Stimulated activated CD4-positive, alpha-beta T cell treated with anti-CD3 and anti-CD28 coated beads, Interleukin-1b, Interleukin-23, amount 100 ng/mL, for 24 hours (primary cell): Measurements from ENCODE around the gene SEMA4D.

Experiments used
- DNase-seq, 4 experiments: peaks; one replicate each; pipeline ENCODE4 v3.0.0-alpha.2; 2020; ENCODE audit warnings: low read depth in 4 of 4, low spot score in 1 of 4

The SEMA4D gene

DNA sequence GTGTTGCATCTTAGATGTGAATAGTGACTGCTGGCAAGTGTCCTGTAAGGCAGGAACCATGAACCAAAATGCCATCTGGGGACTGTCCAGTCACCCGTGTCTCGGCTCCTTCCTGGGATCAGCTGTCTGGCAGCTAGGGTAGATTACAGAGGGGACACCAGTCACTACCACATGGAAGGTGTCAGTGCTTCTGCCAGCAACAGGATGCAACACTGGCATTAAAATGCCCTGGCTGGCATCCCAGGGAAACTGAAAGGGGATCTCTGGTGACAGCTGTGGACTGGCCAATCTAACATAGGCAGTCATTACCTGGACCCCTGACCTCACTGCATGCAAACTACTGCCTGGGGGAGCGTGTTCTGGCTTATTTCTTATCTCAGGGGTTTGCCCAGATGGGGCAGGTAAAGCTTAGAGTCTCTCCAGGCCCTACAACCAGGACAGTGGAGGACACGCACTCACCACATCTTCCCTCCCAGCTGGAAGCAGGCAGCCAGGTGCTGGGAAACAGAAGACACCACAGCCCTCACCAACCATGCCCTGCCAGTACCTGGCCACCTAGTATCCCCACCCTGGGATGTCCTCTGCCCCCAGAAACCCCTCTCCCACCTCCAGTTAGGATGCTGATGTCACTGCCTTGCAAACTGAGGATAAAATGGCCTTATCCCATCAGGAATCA is 83.8 kb downstream of the SEMA4D start:
- DNase-seq = no peak

DNA sequence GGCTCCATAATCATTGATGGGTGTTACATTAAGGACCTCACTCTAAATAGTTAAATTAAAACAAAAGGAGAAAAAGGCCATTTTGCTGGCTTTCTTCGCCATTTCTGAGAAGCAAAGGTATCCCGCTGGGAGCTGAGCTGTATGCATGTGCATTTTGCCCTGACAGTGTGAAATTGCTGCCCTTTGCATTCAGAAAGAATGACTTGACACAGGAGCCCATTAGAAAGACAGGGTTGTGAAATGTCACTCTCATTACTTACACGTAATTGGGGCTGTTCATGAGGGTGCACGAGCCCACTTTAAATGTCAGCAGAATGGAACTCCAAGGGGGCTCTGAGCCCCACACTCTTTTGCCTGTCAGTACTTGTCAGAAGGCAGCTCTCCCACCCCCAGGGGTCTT is 85.0 kb downstream of the SEMA4D start:
- DNase-seq = no peak

DNA sequence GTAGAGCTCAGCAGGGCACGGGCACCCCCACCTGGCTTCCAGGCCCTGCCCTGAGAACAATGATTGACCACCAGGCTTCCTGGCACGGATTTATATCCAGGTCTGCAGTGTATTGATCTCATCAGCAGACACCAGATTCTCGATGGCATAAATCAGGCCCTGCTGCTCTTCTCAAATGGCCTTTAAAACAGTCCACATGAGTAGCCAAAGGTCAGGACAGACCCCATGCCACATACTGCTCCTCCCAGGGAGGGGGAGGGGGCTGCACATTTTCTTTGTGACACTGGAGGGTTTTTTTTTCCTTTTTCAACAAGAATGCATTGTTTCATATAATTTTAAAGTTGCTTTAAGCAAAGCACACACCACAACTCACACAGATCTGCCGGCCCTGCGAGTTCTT is 85.4 kb downstream of the SEMA4D start:
- DNase-seq = no peak

GRCh38 chr9:89411759-89412158 is 86.2 kb downstream of the SEMA4D start:
- no peak for DNase-seq

- DNase-seq = peak in 2 of 4 experiments; percentile 56 to 62
Observed at GRCh38 chr9:89410641-89411350, 87.1 kb downstream of the SEMA4D start.

DNA sequence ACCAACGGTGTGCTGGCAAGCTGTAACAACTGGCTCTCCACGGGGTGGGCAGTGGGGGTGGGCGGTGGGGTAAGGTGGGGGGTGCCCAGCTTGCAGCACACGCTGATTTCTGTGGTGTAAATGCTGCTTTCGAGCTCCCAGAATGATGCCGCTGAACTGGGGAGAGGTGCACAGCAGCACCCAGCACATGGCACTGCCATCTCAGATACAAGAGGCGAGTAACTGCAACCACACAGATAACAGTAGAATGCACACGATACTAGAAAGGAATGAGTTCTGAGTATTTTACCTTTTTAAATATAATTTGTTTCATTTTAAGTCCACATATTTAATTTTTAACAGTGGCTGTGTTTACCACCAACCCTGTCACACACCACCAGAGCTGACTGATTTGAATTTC is 87.9 kb downstream of the SEMA4D start:
- DNase-seq = no peak

GRCh38 chr9:89409466-89409865 is 88.4 kb downstream of the SEMA4D start:
- DNase-seq = no peak

DNA sequence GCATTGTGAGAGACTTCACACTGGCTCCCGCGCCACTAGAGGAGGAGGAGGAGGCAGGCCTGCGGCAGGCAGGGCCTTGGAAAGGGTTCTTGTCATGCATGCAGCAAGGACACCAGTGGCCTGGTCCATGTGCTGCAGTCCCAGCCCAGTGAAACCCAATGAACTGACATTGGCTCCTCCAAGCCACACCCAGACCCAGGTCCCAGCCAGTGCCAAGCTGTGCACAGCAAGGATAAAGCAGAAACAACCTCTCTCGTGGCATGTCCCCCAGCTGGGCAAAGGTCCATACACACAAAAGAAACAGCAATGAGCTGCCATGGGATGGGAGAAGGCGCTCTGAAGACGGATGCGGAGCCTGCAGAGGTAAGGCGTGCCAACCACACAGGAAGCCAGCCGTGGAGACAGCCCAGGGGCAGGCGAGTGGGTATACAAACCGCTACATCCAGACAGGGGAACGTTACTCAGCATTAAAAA is 89.2 kb downstream of the SEMA4D start:
- no peak for DNase-seq

- DNase-seq = no peak
Observed at GRCh38 chr9:89407070-89407469, 90.8 kb downstream of the SEMA4D start.

DNA sequence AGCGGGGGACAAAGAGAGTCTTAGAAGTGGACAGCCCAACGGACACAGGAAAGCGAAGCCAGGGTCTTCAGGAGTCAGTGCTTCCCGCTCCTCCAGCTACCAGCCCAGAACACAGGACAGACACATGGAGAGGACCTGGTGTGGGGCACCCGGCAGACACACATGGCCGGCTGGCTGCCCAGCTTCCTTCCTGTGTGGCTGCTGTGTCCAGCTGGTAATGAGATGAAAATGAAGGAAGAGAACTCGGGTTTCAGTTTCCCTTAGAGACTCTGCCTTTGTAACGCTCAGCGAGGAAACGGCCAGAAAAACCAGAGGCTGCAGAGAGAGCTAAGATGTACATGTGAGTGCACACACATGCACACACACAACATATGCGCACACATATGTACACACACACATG is 92.1 kb downstream of the SEMA4D start:
- DNase-seq = no peak

GRCh38 chr9:89404074-89404473 is 93.8 kb downstream of the SEMA4D start:
- DNase-seq = no peak

- no peak for DNase-seq
Observed at GRCh38 chr9:89402695-89403427, 95.1 kb downstream of the SEMA4D start.

GRCh38 chr9:89400403-89401116 is 97.4 kb downstream of the SEMA4D start:
- no peak for DNase-seq

DNA sequence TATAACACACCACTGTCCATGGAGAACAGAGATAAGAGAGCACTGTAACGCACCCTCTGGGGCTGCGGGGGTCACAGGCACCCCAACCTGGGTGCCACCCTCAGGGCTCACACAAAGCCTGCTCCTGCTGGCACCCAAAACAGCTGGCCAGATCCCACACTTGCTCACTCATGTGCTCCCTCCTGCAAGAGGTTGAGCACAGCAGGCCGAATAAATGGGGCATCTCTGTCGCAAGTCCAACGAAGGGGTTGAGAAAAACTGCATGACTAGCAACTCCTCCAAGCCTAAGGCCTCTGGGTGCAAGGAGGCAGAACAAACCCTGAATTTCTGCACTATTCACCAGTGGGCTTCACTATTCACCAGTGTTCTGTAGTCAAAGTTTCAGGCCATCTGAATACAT is 99.3 kb downstream of the SEMA4D start:
- no peak for DNase-seq

GRCh38 chr9:89397471-89397870 is 100.4 kb downstream of the SEMA4D start:
- no peak for DNase-seq

- DNase-seq = no peak
Observed at GRCh38 chr9:89395931-89396710, 101.8 kb downstream of the SEMA4D start.

- no peak for DNase-seq
Observed at GRCh38 chr9:89394412-89394811, 103.5 kb downstream of the SEMA4D start.

- DNase-seq = no peak
Observed at GRCh38 chr9:89391585-89391984, 106.3 kb downstream of the SEMA4D start.

DNA sequence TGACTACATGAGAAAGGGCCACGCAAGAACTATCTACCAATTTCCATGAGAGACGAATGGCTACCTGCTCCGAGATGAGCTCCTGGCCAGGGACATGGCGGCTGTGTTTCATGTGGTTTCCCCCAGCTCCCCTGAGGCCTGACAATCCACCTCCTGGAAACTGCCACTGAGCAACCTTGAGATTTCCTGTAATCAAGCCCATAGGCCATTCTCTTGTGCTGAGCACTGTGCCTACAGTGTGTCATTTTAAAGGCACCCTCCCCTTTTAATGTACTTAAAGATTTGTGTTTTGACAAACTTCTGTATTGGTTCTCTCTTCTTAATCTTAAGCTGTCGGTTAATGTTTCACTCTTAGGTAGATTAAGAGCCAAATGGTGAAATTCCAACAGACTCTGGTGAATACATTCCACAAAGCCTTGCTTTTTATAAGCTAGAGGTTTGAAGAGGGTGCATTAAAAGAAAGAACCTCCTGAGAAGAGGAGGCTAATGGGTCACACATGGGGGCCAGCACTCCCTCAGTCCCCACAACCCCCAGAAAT is 107.3 kb downstream of the SEMA4D start:
- no peak for DNase-seq

DNA sequence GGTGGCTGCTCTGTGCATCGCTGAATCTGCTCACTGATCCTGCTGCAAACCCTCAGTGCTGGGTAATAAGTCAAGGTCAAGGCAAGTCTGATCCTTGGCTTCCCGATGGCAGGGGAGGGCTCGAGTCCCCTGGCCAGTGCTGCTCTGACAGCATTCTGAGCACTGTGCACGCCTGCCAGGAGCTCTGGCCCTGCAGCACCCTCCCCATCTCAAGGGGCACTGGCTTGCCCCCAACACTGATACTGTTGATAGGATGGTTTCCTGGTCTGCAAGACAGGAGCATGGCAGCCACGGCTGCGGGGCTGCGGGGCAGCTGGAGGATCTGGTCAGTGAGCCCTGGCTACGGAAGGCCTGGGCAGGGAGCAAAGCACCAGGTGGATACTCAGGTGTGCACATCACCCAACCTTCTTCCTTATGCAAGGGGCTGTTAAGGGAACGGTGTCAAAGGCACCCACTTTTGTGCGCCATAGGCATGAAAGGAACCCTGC is 107.8 kb downstream of the SEMA4D start:
- no peak for DNase-seq
